Right lobe of liver (tissue), 6 donors: ENCODE measurements around the gene CDC42SE1. TPM values are rescaled to one million over a fixed set of nuclear protein-coding genes. Genes with fewer than 3 reads are reported as not detected.

Experiments used
- ATAC-seq, 4 donors: fragments of 200-7000 bp; cut with Tn5 transposase; one replicate each; pipeline ENCODE4 v1.9.1; 2020; ENCODE audit warnings: mild to moderate bottlenecking in 4 of 4, moderate library complexity in 4 of 4
- DNase-seq, 3 donors: peaks; one replicate each; pipeline ENCODE4 v3.0.0-alpha.2; 2020
- H3K27ac ChIP-seq, 3 donors: fragments of 200-600 bp; one replicate each; pipeline ENCODE4 v1.8.0; 2022
- H3K27me3 ChIP-seq, 2 donors: fragments of 200-600 bp; one replicate each; pipeline ENCODE4 v1.8.0; 2022
- H3K36me3 ChIP-seq, 4 donors: fragments of 200-600 bp; sonication (generic) in 1 of 4; one replicate each; pipeline versions ENCODE4 v1.5.1 to v1.8.0; 2017 to 2022; ENCODE audit warnings: control low read depth in 1 of 4
- H3K4me1 ChIP-seq, 4 donors: fragments of 200-600 bp; sonication (generic) in 1 of 4; one replicate each; pipeline versions ENCODE4 v1.5.1 to v1.8.0; 2017 to 2022; ENCODE audit warnings: control low read depth in 1 of 4
- H3K4me3 ChIP-seq, 3 donors: fragments of 200-600 bp; one replicate each; pipeline ENCODE4 v1.8.0; 2022
- H3K9me3 ChIP-seq, 4 donors: fragments of 200-600 bp; sonication (generic) in 1 of 4; one replicate each; pipeline versions ENCODE4 v1.5.1 to v1.8.0; 2017 to 2022; ENCODE audit warnings: control low read depth in 1 of 4
- CTCF ChIP-seq, 4 donors: fragments of 200-600 bp in 3 of 4; fragments of 450-650 bp in 1 of 4; IDR thresholded peaks; one replicate each; pipeline versions ENCODE4 v1.5.1 to v1.8.0; 2016 to 2022; ENCODE audit warnings: antibody characterized with exemption in 4 of 4, mild to moderate bottlenecking in 2 of 4
- POLR2A ChIP-seq: fragments of 450-650 bp; IDR thresholded peaks from one replicate; pipeline ENCODE4 v1.6.1; 2017; ENCODE audit warnings: antibody characterized with exemption, mild to moderate bottlenecking
- WGBS: methylation state at CpG from one replicate; pipeline ENCODE4 v1.1.6; 2018; ENCODE audit warnings: low coverage, low lambda C conversion rate; ENCODE audit not compliant: insufficient coverage; ENCODE audit errors: missing lambda C conversion rate; 5-methylcytosine and 5-hydroxymethylcytosine counted together
- intact Hi-C, 2 donors: fragments of 100-400 bp; cut with DNase I; formaldehyde crosslinking; loops; one replicate each; pipeline versions ENCODE4 v1.11.2 to v1.14.1; 2022
- total RNA-seq, 6 experiments: library from RNA; depleted of rRNA in 2 of 6; stranded (reverse); fragments of >200 nt in 2 of 6; fragmentation: NEBNext Ultra II Directional in 3 of 6; extraction: Animal tissue kit (Norgen Biotek cat#: 25700) in 3 of 6; gene quantifications; one replicate each; pipeline versions ENCODE4 v1.1.0 to v1.2.4, GENCODE V29; 2016 to 2023
- donor health status: DM: no; HTN: yes; CAD: no.
- donor health status: DM: no; HTN: no; CAD: no.
- donor health status: DM: no; HTN: no; CAD: no.
- donor health status: DM: no; HTN: yes; CAD: no.
- donor health status: DM: no; HTN: yes; CAD: no.

The CDC42SE1 gene
- total RNA-seq, 6 experiments from 2014 or later, result 15.9 to 37.5 (median 27.3) TPM

DNA sequence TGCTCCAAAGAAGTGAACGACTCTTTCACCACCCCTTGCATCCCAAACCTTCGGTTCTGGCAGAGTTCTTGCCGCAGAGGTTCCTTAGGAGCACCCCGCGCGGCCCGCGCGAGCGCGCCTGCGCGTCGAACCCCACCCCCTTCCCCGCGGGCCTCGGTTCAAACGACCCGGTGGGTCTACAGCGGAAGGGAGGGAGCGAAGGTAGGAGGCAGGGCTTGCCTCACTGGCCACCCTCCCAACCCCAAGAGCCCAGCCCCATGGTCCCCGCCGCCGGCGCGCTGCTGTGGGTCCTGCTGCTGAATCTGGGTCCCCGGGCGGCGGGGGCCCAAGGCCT is 11.9 kb downstream of the CDC42SE1 start, which contains the start of gene C1orf56:
TSS of gene C1orf56 (plus strand) at position 161 of the 334 bp plus-strand sequence. CDS start at position 258, 97 bp downstream.
- peak within 1 kb of the TSS; percentile 75 to 91 (median 80) for H3K4me3 ChIP-seq
- ATAC-seq, result peak; percentile 81 to 86 (median 84)
- H3K27me3 ChIP-seq, result no peaks in the 10 kb centered on the region
- WGBS, result 0% methylated on average over 18 of the region's 29 CpGs
- peaks cover 0 to 18% (median 1%) of the 10 kb centered on the region in 4 donors for H3K36me3 ChIP-seq
- peak within 1 kb of the TSS; percentile 64 to 83 (median 75) for H3K27ac ChIP-seq
- TF ChIP-seq POLR2A (peak; percentile 49), CTCF (IDR thresholded peaks at IDR 0.05) (no peak)
- intact Hi-C loops, result no loop called here
- peaks cover 0 to 7% (median 2%) of the 10 kb centered on the region in 4 donors for H3K4me1 ChIP-seq
- H3K9me3 ChIP-seq, result no peaks in the 10 kb centered on the region
- peak; percentile 75 to 76 (median 76) for DNase-seq

- no peaks in the 10 kb centered on the region for H3K9me3 ChIP-seq
- intact Hi-C loops, result no loop called here
- H3K27me3 ChIP-seq, result no peaks in the 10 kb centered on the region
- 71% methylated on average over 1 of the region's 1 CpG for WGBS
- ATAC-seq, result no peak
- H3K4me3 ChIP-seq, result no peak overlapping the region
- no peak for DNase-seq
- peaks cover 0 to 4% (median 0%) of the 10 kb centered on the region in 4 donors for H3K4me1 ChIP-seq
- no peak for TF ChIP-seq CTCF (IDR thresholded peaks at IDR 0.05)
- TF ChIP-seq POLR2A, result no peak
- no peak overlapping the region for H3K27ac ChIP-seq
- peaks cover 0 to 6% (median 0%) of the 10 kb centered on the region in 4 donors for H3K36me3 ChIP-seq
These were observed 16.3 kb downstream of the CDC42SE1 start for GRCh38 chr1:151043163-151043562.

GRCh38 chr1:151039521-151039920 is 19.9 kb downstream of the CDC42SE1 start:
- Histone ChIP-seq H3K4me3 (no peak overlapping the region), H3K36me3 (peaks cover 0 to 15% (median 2%) of the 10 kb centered on the region in 4 donors), H3K27me3 (no peaks in the 10 kb centered on the region), H3K9me3 (no peaks in the 10 kb centered on the region), H3K4me1 (no peaks in the 10 kb centered on the region), H3K27ac (no peak overlapping the region)
- no peak for ATAC-seq
- no peak for DNase-seq
- WGBS, result 94% methylated on average over 3 of the region's 3 CpGs
- intact Hi-C loops, result no loop called here
- TF ChIP-seq CTCF (IDR thresholded peaks at IDR 0.05) (no peak), POLR2A (no peak)

DNA sequence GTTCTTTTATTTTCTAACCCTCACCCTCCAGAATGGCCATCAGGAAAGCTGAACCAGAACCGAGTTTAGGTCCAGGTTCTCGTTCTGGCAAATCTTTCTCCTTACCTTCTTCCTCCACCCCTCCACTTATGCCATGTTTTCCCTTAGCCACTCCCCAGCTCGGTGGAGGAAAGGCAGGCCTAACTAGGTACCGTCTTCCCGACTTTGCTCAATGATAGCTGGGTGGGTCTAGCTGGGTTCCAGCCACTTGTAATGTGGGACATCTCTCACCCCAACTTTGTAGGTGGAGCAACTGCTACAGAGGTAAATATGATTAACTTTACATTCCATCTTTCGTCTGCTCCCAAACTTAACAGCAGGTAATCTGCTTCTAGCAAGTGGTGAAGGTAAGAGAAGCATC is 22.4 kb downstream of the CDC42SE1 start:
- no peak for ATAC-seq
- no peak overlapping the region for H3K27ac ChIP-seq
- H3K9me3 ChIP-seq, result no peaks in the 10 kb centered on the region
- intact Hi-C loops, result no loop called here
- WGBS, result 83% methylated on average over 6 of the region's 6 CpGs
- no peak overlapping the region for H3K4me3 ChIP-seq
- TF ChIP-seq POLR2A, result no peak
- no peak for TF ChIP-seq CTCF (IDR thresholded peaks at IDR 0.05)
- H3K36me3 ChIP-seq, result peaks cover 0 to 18% (median 5%) of the 10 kb centered on the region in 4 donors
- DNase-seq, result no peak
- H3K4me1 ChIP-seq, result no peaks in the 10 kb centered on the region
- H3K27me3 ChIP-seq, result no peaks in the 10 kb centered on the region

DNA sequence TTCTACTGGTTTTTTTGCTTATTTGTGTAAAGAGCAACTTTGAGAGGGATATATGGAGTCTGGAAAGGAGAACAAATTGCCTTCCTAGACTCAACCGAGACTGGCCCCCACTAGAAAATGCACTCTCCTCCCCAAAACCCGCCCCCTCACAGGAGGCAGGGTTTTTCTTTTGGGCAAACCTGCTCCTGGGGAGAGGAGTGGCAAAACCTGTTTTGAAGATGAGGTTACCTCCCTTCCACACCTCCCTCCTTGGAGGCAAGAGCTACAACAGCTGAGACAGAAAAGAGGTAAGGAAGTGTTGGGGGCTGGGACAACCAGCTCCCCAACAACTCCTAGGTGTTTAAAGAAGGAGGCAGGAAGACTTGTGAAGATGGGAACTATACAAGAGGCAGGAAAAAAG is 23.1 kb downstream of the CDC42SE1 start, which contains the start of gene BNIPL:
TSS of gene BNIPL (plus strand) at position 231 of the 400 bp plus-strand sequence. CDS start at position 371, 140 bp downstream.
- TF ChIP-seq CTCF (IDR thresholded peaks at IDR 0.05) (no peak), POLR2A (no peak)
- WGBS, result 0% methylated on average over 1 of the region's 2 CpGs
- H3K4me1 ChIP-seq, result no peaks in the 10 kb centered on the region
- intact Hi-C loops, result no loop called here
- no peak within 1 kb of the TSS for H3K27ac ChIP-seq
- no peak for ATAC-seq
- H3K9me3 ChIP-seq, result no peaks in the 10 kb centered on the region
- H3K27me3 ChIP-seq, result no peaks in the 10 kb centered on the region
- no peak within 1 kb of the TSS for H3K4me3 ChIP-seq
- H3K36me3 ChIP-seq, result peaks cover 0 to 20% (median 8%) of the 10 kb centered on the region in 4 donors
- no peak for DNase-seq
